Uterus (tissue), 2 donors: Measurements from ENCODE around the gene RASSF8.

ENCODE experiments used
- POLR2A ChIP-seq, 2 donors: fragments of 450-650 bp; IDR thresholded peaks; one replicate each; pipeline ENCODE4 v1.6.1; 2016; ENCODE audit warnings: antibody characterized with exemption in 2 of 2, mild to moderate bottlenecking in 1 of 2, moderate library complexity in 1 of 2
- TF ChIP-seq, protein P1 (sequence below), 4 experiments: fragments of 200-600 bp in 2 of 4; fragments of 450-650 bp in 2 of 4; sonication (generic) in 2 of 4; IDR thresholded peaks; one replicate each; pipeline ENCODE4 v1.5.1; 2016 to 2019; ENCODE audit warnings: antibody characterized with exemption in 4 of 4, mild to moderate bottlenecking in 2 of 4, moderate library complexity in 1 of 4

DNA sequence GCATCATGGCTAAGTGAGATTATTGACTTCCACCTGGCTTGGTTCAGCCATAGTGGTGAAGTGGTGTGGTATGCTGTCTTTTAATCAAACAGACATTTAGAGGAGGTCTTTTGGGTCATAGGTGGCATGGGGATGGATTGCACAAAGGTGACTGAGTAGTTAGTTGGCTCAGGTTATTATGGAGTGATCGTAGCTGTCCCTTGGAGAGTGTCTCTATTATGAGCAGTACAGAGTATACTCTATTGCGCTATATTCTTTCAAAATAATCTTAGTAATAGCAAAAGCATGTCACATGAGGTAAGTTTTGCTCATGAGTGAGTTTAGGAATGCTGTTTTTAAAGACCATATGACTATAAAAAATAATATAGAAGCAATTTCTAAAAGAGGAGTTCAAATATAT lies 60.4 kb downstream of the RASSF8 start:
- TF ChIP-seq, protein P1, sequence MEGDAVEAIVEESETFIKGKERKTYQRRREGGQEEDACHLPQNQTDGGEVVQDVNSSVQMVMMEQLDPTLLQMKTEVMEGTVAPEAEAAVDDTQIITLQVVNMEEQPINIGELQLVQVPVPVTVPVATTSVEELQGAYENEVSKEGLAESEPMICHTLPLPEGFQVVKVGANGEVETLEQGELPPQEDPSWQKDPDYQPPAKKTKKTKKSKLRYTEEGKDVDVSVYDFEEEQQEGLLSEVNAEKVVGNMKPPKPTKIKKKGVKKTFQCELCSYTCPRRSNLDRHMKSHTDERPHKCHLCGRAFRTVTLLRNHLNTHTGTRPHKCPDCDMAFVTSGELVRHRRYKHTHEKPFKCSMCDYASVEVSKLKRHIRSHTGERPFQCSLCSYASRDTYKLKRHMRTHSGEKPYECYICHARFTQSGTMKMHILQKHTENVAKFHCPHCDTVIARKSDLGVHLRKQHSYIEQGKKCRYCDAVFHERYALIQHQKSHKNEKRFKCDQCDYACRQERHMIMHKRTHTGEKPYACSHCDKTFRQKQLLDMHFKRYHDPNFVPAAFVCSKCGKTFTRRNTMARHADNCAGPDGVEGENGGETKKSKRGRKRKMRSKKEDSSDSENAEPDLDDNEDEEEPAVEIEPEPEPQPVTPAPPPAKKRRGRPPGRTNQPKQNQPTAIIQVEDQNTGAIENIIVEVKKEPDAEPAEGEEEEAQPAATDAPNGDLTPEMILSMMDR (IDR thresholded peaks at IDR 0.05) = no peak
- no peak for TF ChIP-seq POLR2A (IDR thresholded peaks at IDR 0.05)
